Stimulated activated CD4-positive, alpha-beta T cell treated with anti-CD3 and anti-CD28 coated beads, Interleukin-4, amount 100 ng/mL, for 48 hours (primary cell): ENCODE measurements around the gene GALNT10.
"Not testable (repeated sequence)": the region's sequence is repeated elsewhere in the genome, so short reads cannot be mapped to it uniquely, and the experiment has no call there.

Experiments
- DNase-seq, 2 donors: peaks; one replicate each; pipeline ENCODE4 v3.0.0-alpha.2; 2020; ENCODE audit warnings: low read depth in 2 of 2

GALNT10 gene

GRCh38 chr5:154190595-154191304 is at the start of gene GALNT10:
Gene GALNT10, plus strand, starts transcription at chr5:154190733. Its CDS starts 134 bp downstream, at chr5:154190867.
- DNase-seq, result peak in 1 of 2 donors; percentile 53

GRCh38 chr5:154141745-154142221 is 48.8 kb upstream of the GALNT10 start:
- DNase-seq, result no peak

GRCh38 chr5:154143211-154143641 is 47.3 kb upstream of the GALNT10 start:
- DNase-seq, result no peak

- no peak for DNase-seq
Observed at GRCh38 chr5:154145268-154145667, 45.3 kb upstream of the GALNT10 start.

GRCh38 chr5:154146409-154146808 is 44.1 kb upstream of the GALNT10 start:
- no peak for DNase-seq

GRCh38 chr5:154147666-154148065 is 42.9 kb upstream of the GALNT10 start:
- no peak for DNase-seq

GRCh38 chr5:154150471-154150870 is 40.1 kb upstream of the GALNT10 start:
- DNase-seq, result not testable (repeated sequence)

- DNase-seq, result no peak
Observed at GRCh38 chr5:154157483-154158378, 32.8 kb upstream of the GALNT10 start.

GRCh38 chr5:154158379-154158737 is 32.2 kb upstream of the GALNT10 start:
- DNase-seq, result no peak

- DNase-seq, result no peak
Observed at GRCh38 chr5:154159343-154159742, 31.2 kb upstream of the GALNT10 start.

GRCh38 chr5:154162539-154163151 is 27.9 kb upstream of the GALNT10 start:
- DNase-seq, result no peak

- DNase-seq, result no peak
Observed at GRCh38 chr5:154163327-154164248, 26.9 kb upstream of the GALNT10 start.

GRCh38 chr5:154164249-154164581 is 26.3 kb upstream of the GALNT10 start:
- no peak for DNase-seq

GRCh38 chr5:154165886-154166285 is 24.6 kb upstream of the GALNT10 start:
- DNase-seq, result no peak

GRCh38 chr5:154166901-154167791 is 23.4 kb upstream of the GALNT10 start:
- no peak for DNase-seq

GRCh38 chr5:154168395-154168794 is 22.1 kb upstream of the GALNT10 start:
- no peak for DNase-seq

- DNase-seq, result no peak
Observed at GRCh38 chr5:154172785-154173184, 17.7 kb upstream of the GALNT10 start.

GRCh38 chr5:154174091-154174490 is 16.4 kb upstream of the GALNT10 start:
- no peak for DNase-seq

- no peak for DNase-seq
Observed at GRCh38 chr5:154176181-154176580, 14.4 kb upstream of the GALNT10 start.

GRCh38 chr5:154178661-154179060 is 11.9 kb upstream of the GALNT10 start:
- no peak for DNase-seq
